GM12873 (cell line): ENCODE measurements around the gene RCAN2.

Experiments used
- TF ChIP-seq, protein P1 (sequence below): IDR thresholded peaks from 2 replicates; pipeline ENCODE4 v1.5.1; 2012; ENCODE audit warnings: low read depth, mild to moderate bottlenecking, moderate library complexity, low read length, control low read depth; ENCODE audit not compliant: insufficient read depth; ENCODE audit errors: missing control alignments

RCAN2 gene

DNA sequence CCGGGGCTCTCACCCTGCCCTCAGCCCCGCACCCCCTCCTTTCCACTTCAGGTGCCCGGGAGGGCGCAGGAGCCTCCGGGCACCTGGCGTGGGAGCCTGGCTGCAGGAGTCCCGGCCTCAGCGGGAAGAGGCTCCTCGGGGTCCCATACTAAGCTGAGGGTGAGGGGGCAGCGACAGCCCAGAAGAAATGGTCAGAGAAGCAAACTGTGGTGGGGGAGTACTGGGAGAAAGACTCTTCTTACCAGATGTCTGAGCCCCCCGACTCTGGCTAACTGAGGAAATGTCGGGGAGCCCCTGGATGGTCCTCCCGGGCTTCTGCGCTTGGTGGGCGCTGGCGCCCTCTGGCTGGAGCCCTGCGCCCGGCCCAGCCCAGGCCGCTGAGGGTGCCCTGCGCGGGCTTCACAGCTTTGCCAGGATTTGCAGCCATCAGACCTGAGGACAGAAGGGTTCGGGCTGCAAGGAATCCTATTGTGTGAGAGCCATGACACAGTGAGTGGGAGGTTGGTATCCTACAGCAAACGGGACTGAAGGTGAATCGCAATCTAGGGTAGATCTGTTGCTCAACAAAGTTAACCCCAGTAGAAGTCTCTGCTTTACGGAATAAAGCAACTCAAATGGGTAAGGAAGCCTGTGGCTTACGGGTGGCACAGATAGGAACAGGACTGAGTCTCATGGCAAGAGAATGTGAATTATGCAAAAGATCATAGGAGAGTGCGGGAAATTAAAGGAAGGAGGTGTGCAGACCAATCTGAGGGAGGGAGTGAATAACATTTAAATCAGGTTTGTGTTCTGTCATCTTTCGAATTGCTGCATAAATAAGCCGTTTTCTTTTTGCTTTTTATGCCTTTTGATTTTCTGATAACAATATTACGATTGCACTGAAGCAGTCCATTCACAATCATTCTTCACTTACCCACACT, 639 bp upstream of the RCAN2 start:
- TF ChIP-seq, protein P1, sequence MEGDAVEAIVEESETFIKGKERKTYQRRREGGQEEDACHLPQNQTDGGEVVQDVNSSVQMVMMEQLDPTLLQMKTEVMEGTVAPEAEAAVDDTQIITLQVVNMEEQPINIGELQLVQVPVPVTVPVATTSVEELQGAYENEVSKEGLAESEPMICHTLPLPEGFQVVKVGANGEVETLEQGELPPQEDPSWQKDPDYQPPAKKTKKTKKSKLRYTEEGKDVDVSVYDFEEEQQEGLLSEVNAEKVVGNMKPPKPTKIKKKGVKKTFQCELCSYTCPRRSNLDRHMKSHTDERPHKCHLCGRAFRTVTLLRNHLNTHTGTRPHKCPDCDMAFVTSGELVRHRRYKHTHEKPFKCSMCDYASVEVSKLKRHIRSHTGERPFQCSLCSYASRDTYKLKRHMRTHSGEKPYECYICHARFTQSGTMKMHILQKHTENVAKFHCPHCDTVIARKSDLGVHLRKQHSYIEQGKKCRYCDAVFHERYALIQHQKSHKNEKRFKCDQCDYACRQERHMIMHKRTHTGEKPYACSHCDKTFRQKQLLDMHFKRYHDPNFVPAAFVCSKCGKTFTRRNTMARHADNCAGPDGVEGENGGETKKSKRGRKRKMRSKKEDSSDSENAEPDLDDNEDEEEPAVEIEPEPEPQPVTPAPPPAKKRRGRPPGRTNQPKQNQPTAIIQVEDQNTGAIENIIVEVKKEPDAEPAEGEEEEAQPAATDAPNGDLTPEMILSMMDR = peak; percentile 40

DNA sequence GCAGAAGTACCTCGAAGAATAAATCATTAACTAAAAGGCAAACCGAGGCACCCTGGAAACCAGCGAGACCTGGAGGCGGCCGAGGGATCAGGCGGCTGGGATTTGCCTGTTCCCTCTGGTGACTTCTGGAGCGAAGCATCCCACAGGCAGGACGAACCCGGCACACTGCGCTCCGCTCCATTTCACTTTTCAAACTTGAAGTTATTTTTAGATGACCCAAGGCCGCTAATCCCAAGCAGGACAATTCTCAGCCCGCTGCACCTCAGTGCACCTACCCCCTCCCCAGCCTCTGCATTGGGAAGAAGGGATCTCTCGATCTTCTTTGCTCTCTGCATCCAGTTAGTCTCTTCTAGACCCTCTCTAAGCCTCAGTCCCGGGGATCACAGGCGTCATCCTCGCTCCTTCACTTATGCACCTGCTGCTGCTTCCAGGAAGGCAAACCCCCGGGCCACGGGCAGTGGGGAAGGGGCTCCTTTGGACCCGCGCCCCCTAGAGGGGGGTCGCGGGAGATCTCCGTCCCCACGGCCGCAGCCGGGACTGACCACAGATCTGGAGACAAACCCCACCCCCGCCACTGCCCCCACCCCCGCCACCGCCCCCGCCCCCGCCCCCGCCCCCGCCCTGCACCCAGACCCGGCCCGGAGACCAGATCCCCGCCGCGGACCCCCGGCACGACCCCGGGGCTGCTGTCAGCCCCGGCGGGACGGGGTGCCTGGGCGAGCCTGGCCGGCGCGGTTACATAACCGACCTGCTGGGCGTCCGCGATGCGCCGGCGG, 636 bp downstream of the RCAN2 start:
- TF ChIP-seq, protein P1 = peak; percentile 28

DNA sequence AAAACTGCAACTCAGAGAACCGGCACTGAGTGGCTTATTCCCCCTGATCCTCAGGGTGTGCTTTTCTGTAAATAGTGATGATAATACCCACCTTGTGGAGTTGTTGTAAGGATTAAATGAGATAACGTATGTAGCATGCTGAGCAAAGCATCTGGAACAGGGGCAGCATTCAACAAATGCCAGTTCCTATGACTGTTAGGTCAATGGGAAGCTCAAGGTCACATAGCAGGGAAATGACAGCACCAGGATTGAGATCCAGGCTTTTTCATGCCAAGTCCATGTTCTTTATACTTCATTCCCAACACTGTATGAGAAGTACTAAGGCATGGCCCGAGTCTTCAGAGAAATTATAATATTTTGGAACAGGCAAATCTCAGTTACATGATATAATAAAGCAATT, 5.1 kb downstream of the RCAN2 start:
- TF ChIP-seq, protein P1 = no peak

DNA sequence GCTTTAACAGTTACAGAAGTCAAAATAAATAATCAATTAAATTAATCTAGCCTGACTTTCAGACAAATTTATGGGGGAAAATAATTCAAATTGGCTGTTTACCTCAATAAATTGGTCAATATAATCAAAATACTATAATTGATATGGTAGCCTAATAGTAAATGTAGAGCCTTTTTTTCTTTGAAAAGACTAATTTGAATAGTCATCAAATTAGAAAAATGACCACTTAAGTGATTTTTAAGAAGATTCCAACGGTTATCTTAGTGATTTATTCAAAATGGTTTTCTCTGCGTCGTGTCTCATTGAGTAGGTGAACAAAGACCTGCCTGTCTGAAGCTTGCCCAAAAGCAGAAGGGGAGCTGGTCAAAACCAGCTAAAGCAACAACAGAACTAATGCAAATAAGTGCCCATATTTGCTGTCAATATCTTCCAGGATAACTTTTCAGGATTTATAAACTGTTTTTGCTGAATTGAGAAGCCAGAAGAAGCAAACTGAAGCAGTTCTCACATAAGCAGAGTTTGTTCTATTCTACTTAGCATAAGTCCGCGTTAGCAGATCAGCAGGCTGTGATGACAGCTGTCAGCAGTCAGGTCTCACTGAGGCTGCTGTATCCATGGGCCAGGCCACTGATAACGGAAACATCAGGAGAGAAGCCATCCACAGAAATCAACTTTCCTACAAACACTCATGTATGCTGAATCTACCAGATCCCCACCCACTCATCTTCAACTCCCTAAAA, 7.0 kb downstream of the RCAN2 start:
- TF ChIP-seq, protein P1 = no peak

DNA sequence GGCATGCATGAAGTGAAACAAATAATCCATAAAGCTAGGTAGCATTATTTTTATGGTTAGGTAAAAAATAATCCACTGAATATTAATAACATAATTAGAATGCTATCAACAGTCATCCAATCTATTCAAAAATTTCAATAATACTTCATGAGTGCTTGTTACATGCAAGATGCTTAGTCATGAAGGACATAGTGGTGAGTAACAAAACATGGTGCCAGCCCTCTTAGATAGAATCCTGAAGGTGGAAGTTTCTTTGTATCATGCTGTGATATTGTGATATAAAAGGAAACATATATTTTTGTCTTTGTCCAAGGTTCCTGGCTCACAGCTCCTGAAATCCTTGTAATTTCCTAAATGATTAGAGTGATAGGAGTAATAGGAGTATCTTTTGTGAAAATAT, 14.9 kb downstream of the RCAN2 start:
- TF ChIP-seq, protein P1 = no peak

DNA sequence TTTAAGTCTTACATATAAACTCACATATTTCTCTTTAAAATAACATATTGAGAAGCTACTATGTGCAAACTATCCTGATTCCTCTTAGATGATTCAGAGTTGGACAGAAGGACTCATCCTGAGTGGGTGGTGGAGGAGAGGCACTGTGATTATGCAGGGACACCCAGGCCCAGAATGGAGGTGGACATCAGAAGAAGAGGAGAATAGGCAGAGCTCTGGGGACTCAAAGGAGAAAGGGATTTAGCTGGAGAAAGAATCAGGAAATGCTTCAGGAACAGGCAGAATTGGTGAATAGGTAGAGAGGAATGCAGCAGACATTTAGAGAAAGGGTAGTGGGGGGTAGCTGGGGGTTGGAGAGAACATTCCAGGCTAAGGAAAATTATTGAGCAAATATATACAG, 17.4 kb downstream of the RCAN2 start:
- TF ChIP-seq, protein P1 = no peak

DNA sequence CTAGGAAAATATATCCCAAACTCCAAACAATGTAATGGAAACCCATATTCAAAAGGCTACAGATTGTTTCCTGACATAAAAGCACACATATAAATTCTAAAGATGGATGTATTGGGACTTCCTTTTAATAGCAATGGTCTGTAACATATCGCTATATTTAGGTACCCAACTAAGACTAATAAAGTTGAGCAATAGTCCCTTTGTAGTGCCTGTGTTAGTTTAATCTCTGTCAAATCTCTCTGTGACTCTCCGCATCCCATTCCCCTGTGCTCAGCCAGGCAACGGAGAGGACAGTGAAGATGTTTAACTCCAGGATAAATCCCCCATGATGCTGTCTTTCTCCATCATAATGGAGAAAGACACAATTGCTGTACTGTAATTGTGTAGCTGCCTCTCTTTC, 19.0 kb downstream of the RCAN2 start:
- TF ChIP-seq, protein P1 = no peak
